GM19025 (cell line): ENCODE data around the gene HSD17B11.
"Not testable (repeated sequence)": the region's sequence is repeated elsewhere in the genome, so short reads cannot be mapped to it uniquely, and the experiment has no call there.

Experiments
- ATAC-seq: cut with Tn5 transposase; IDR thresholded peaks from one replicate; pipeline ENCODE4 v1.9.1; 2021; ENCODE audit warnings: mild to moderate bottlenecking, low read depth, moderate library complexity; ENCODE audit not compliant: unreplicated experiment

HSD17B11 gene

DNA sequence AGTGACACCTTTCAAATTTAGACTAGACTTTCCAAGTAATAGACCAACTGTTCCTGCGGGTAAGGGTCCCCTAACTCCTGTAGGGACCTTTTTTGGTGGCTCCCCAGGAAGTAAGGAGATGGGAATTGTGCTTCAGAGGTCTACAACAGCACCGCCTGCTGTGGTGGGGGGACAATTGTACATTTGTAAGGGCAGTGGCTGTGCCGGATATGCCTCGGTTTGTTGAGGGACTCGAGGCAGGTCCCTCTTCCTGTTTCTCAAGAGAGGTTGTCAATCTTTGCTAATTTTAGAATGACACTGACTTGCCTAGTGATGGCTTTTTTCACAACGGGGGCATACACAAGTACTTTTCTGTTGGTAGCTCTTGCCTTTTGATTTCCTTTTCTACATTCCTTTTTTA is 15.5 kb upstream of the HSD17B11 start:
- ATAC-seq, result no peak

GRCh38 chr4:87405211-87405820 is 14.3 kb upstream of the HSD17B11 start:
- ATAC-seq, result no peak

DNA sequence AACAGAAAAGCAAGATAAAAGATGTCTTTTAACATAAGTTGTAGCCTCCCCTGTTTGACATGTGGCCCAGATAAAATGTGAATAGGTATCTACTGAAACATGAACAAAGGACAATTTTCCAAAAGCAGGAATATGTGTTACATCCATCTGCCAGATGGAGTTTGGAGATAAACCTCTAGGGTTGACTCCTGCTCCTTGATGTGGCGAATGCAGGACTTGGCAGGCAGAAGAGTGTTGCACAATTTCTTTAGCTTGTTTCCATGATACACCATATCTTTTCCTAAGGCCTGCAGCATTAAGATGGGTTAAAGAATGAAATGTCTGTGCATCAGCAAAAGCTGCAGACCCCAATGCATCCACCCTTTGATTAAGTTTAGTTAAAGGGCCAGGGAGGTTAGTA is 12.7 kb upstream of the HSD17B11 start:
- not testable (repeated sequence) for ATAC-seq

DNA sequence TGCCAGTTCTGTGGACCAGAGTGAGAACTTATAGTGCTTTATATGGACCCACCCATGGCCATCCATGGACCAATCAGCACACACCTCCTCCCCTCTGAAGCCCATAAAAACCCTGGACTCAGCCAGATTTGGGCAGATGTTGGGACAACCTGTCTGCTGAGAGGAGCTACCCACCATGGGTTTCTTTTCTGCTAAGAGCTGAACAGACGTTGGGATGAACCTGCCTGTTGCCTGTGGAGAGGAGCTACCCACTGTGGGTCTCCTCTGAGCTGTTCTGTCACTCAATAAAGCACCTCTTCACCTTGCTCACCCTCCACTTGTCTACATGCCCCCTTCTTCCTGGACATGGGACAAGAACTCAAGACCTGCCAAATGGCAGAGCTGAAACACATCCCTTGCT is 9.0 kb upstream of the HSD17B11 start:
- ATAC-seq, result no peak

GRCh38 chr4:87399148-87399547 is 8.2 kb upstream of the HSD17B11 start:
- no peak for ATAC-seq

- not testable (repeated sequence) for ATAC-seq
Observed at GRCh38 chr4:87395851-87396250, 4.9 kb upstream of the HSD17B11 start.

DNA sequence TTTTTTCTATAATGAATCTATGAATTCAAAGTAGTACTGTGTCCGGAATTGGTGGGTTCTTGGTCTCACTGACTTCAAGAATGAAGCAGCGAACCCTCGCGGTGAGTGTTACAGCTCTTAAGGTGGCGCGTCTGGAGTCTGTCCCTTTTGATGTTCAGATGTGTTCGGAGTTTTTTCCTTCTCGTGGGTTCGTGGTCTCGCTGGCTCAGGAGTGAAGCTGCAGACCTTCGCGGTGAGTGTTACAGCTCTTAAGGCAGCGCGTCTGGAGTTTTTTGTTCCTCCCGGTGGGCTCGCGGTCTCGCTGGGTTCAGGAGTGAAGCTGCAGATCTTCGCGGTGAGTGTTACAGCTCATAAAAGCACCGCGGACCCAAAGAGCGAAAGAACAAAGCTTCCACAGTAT is 4.1 kb upstream of the HSD17B11 start:
- not testable (repeated sequence) for ATAC-seq

DNA sequence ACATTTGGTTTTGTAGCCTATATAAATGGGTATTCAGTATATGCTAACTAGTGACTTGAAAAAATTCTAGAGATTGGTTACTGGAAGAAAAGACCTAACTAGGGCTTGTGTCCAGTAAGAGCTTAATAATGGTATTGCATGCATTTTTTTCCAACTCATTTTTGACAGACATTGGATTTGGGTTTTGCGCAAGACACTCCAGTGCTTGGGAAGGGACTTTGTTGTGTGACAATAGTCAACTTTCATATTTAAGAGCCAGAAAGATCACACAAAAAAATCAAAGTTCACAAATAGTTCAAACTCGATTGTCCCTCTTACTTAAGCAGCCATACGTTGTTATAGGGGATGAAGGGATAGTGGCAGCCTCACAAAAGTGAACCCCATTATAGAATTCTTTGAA is 1.2 kb upstream of the HSD17B11 start:
- ATAC-seq, result no peak

DNA sequence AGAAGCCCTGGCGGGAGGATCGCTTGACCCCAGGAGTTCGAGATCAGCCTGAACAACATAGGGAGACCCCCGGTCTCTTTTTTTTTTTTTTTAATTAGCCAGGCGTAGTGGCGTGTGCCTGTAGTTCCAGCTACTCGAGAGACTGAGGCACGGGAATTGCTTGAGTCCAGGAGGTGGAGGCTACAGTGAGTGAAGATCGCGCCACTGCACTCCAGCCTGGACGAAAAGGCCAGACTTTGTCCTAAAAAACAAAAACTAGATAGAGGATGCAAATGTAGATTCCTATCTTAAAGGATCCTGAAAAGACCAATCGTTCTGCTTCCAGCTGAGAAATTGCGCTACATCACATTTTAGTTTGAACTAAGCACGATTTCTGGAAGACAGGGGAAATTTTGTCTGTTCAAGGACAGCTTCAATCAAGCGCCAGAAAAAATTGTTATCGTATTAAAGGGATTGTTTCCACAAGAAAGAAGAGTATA is 627 bp upstream of the HSD17B11 start:
- peak; percentile 1 for ATAC-seq

GRCh38 chr4:87390551-87390890 is 467 bp downstream of the HSD17B11 start:
- no peak for ATAC-seq

- ATAC-seq, result not testable (repeated sequence)
Observed at GRCh38 chr4:87390055-87390454, 933 bp downstream of the HSD17B11 start.

DNA sequence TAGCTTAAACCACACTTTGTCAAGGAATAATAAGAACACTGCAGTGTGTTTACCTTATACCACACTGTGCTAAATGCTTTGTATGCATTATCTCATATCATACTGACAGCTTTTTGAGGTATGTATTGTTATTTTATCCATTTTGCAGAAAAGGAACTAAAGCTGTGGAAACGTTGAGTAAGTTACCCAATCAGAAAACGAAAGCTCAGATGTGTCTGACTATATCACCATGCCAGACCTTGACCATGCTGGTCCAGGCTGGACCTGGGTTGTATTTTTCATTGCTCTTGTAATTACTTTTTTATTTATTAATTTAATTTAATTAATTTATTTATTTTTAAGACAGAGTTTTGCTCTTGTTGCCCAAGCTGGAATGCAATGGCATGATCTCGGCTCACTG is 2.1 kb downstream of the HSD17B11 start:
- ATAC-seq, result no peak

DNA sequence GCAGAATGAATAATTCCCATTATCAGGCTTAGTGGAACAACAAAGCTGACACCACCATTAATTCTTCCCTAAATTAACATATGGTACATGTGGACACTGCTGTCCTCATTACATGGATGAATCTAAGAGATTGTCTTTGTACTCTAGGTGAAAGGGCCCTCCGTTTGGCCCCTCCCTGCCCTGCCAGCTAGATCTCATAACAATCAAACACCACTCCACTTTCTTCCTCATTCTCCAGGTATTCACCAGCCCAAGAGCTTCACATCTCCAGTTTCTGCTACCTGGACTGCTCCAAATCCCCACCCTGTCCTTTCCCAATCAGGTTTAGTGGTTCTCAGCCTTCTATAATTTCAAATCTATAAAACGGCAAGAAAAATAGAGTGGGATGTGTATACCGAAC is 3.8 kb downstream of the HSD17B11 start:
- no peak for ATAC-seq

- ATAC-seq, result not testable (repeated sequence)
Observed at GRCh38 chr4:87384466-87385132, 6.4 kb downstream of the HSD17B11 start.

- no peak for ATAC-seq
Observed at GRCh38 chr4:87382931-87383330, 8.1 kb downstream of the HSD17B11 start.

DNA sequence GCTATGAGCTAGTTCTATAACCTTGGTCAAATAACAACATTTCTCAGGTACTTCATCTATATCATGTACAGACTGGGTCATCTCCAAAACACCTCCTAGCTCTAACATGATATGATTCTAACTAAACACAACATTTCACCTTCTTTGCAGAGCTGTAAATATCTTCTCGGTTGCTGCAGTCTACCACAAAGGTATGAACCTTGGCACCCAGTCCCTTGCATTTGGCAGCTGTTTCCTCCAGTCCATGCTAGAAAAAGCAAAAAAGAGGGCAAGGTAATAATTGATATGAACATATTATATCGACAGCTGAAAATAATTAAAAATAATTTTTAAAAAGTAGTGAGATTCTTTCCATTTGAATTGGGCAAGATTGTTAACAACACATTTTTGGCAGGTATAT is 8.9 kb downstream of the HSD17B11 start:
- no peak for ATAC-seq

GRCh38 chr4:87377816-87378215 is 13.2 kb downstream of the HSD17B11 start:
- no peak for ATAC-seq

DNA sequence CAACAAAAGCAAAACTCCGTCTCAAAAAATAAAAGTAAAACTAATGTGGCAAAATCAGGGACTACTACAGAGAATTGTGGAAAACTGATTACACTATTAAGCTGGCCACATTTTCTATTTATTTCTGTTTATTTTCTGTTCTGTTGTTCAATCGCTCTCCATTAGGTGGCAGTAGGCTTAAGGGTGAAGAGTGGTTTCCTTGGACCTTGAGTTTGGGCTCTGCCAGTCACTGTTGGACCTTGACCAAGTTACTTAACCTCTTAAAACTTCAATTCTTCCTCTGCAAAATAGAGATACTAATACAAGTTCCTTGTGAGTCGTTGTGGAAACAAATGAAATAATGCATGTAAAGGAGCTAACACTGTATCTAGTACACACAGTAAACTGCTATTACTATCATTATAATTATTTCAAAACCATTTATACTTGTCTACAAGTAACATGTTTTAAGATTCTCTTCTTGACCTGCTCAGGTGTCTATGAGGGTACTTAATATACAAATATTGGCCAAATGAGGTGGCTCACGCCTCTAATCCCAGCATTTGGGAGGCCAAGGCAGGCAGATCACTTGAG is 15.2 kb downstream of the HSD17B11 start:
- ATAC-seq, result no peak

DNA sequence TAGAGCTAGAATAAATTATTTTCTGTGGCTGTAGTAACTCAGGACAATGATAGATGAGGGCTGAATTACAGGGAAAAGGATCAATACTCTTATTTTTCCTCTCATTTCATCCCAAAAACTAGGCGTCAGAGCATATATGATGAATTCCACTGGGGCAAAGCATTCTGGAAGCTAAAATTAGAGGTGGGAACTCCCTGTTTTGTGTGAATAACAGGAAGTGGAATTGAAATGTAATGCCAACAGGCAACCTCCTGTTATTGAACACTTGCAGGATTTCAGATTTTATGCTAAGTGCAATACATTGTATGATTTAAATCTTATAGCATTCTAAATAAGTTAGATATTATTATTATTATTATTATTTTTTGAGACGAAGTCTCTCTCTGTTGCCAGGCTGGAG is 20.9 kb downstream of the HSD17B11 start:
- no peak for ATAC-seq

DNA sequence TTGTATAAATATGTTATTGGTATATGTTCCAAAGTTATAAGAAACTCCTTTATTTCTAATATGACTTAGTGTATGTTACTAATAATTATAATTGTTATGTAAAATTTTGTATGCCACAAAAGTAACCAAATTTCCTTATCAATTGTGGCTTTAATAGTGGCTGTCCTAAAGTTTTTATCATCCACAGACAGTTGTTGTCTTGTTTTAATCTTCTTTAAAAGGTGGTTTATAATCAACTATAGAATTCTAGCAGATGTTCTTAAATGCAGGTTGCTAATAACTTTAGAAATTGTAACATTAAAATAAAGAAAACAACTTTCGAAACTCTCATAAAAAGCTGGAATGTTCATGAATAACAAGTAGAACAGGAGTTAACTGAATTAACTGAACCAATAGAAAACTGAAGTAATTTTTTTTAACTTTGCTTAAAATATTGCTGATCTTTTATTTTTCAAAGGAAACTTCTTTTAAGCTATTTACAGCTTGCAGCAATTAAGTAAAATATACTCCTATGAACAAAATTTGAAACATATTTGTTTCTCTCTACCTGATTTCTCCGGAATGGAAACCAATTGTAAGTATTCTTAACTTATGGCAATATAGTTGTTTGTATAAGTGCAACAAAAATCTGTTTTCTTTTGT is 24.3 kb downstream of the HSD17B11 start:
- no peak for ATAC-seq

DNA sequence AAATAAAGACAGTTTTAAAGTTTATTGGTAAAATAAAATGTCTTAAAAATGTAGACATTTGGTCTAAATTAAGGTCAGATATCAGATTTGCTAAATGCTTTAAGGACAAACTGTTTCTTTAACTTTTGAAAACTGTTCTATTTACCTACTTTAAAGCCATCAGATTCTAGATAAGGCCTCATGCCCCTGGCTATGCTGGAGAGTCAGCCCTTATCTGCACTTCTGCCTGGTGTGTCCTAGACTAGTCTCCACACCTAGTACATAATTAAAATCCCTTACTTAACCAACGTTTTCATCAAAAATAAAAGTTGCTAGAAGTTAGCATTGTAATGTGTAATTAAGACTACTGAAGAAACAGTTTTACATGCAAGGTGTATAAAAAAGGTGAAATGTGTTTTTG is 25.6 kb downstream of the HSD17B11 start:
- ATAC-seq, result no peak

DNA sequence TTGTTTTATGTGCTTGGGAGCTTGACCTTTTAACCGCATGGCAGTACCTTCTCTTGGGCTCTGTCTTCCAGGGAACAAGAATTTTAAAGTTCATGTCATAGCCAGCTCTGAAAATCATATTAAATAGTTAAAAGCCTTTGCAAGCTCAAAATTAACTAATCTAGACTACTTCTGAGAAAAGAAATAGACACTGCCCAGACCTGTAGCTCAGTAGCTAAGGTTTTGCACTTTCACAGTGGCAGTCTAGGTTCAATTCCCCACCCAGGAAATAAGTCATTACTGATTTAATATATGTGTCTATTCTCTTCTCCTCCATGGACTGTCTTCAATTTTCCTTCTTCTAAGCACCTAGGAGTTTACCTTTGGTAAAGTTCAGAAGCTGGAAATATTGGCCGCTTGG is 27.4 kb downstream of the HSD17B11 start:
- no peak for ATAC-seq
